ENCODE data around the gene RFPL4AL1. TPM values are rescaled to one million over a fixed set of nuclear protein-coding genes. Genes with fewer than 3 reads are reported as not detected.

The RFPL4AL1 gene
- total and polyA plus RNA-seq, 2 experiments from 2014 or later: not detected

- TF ChIP-seq EZH2phosphoT487 (IDR thresholded peaks at IDR 0.05; ENCODE audit: low read depth, severe bottlenecking, unreplicated experiment) (no peak), EZH2 (IDR thresholded peaks at IDR 0.05; ENCODE audit: borderline replicate concordance) (no peak), CTCF (IDR thresholded peaks at IDR 0.05; ENCODE audit: poor library complexity) (peak; percentile 8)
- H3K79me2 ChIP-seq: no peaks in the 10 kb centered on the region
- DNase-seq (ENCODE audit: low spot score): peak; percentile 41
- no peaks in the 10 kb centered on the region for H3K36me3 ChIP-seq (replicated peaks; ENCODE audit: insufficient read depth, low read depth)
- H4K20me1 ChIP-seq (ENCODE audit: insufficient read depth, poor library complexity, severe bottlenecking): no peaks in the 10 kb centered on the region
- H3K4me2 ChIP-seq: no peak overlapping the region
- H2AFZ ChIP-seq: no peak overlapping the region
- no peak overlapping the region for H3K4me3 ChIP-seq
- 38% methylated on average over 20 of the region's 20 CpGs for WGBS (ENCODE audit: low lambda C conversion rate, missing lambda C conversion rate)
- H3K9me3 ChIP-seq (ENCODE audit: low read depth): no peaks in the 10 kb centered on the region
- no peak overlapping the region for H3K27ac ChIP-seq
- no peaks in the 10 kb centered on the region for H3K9me2 ChIP-seq (replicated peaks; ENCODE audit: insufficient read depth)
- no peaks in the 10 kb centered on the region for H3K27me3 ChIP-seq
- no peaks in the 10 kb centered on the region for H3K4me1 ChIP-seq (ENCODE audit: insufficient read depth)
These were observed 40.6 kb downstream of the RFPL4AL1 start for GRCh38 chr19:55809381-55810058.

- no peaks in the 10 kb centered on the region for H3K9me2 ChIP-seq (replicated peaks; ENCODE audit: insufficient read depth)
- H3K27ac ChIP-seq: no peak overlapping the region
- H2AFZ ChIP-seq: no peak overlapping the region
- no peaks in the 10 kb centered on the region for H3K9me3 ChIP-seq (ENCODE audit: low read depth)
- no peak overlapping the region for H3K4me2 ChIP-seq
- H3K4me1 ChIP-seq (ENCODE audit: insufficient read depth): no peaks in the 10 kb centered on the region
- no peaks in the 10 kb centered on the region for H3K36me3 ChIP-seq (replicated peaks; ENCODE audit: insufficient read depth, low read depth)
- WGBS (ENCODE audit: low lambda C conversion rate, missing lambda C conversion rate): 64% methylated on average over 3 of the region's 3 CpGs
- no peaks in the 10 kb centered on the region for H3K27me3 ChIP-seq
- no peaks in the 10 kb centered on the region for H3K79me2 ChIP-seq
- H3K4me3 ChIP-seq: no peak overlapping the region
- no peak for DNase-seq (ENCODE audit: low spot score)
- H4K20me1 ChIP-seq (ENCODE audit: insufficient read depth, poor library complexity, severe bottlenecking): no peaks in the 10 kb centered on the region
- no peak for TF ChIP-seq EZH2 (IDR thresholded peaks at IDR 0.05; ENCODE audit: borderline replicate concordance)
- TF ChIP-seq CTCF (IDR thresholded peaks at IDR 0.05; ENCODE audit: poor library complexity): no peak
- no peak for TF ChIP-seq EZH2phosphoT487 (IDR thresholded peaks at IDR 0.05; ENCODE audit: low read depth, severe bottlenecking, unreplicated experiment)
These were observed 42.4 kb downstream of the RFPL4AL1 start for GRCh38 chr19:55811340-55811739.

GRCh38 chr19:55812449-55812848 is 43.5 kb downstream of the RFPL4AL1 start:
- Histone ChIP-seq H3K9me3 (ENCODE audit: low read depth) (no peaks in the 10 kb centered on the region), H3K4me3 (no peak overlapping the region), H3K4me1 (ENCODE audit: insufficient read depth) (no peaks in the 10 kb centered on the region), H4K20me1 (ENCODE audit: insufficient read depth, poor library complexity, severe bottlenecking) (no peaks in the 10 kb centered on the region), H3K27me3 (no peaks in the 10 kb centered on the region), H3K27ac (no peak overlapping the region), H3K79me2 (no peaks in the 10 kb centered on the region), H3K4me2 (no peak overlapping the region), H3K36me3 (replicated peaks; ENCODE audit: insufficient read depth, low read depth) (no peaks in the 10 kb centered on the region), H2AFZ (no peak overlapping the region), H3K9me2 (replicated peaks; ENCODE audit: insufficient read depth) (no peaks in the 10 kb centered on the region)
- DNase-seq (ENCODE audit: low spot score): no peak
- 34% methylated on average over 7 of the region's 7 CpGs for WGBS (ENCODE audit: low lambda C conversion rate, missing lambda C conversion rate)
- no peak for TF ChIP-seq EZH2 (IDR thresholded peaks at IDR 0.05; ENCODE audit: borderline replicate concordance)
- no peak for TF ChIP-seq EZH2phosphoT487 (IDR thresholded peaks at IDR 0.05; ENCODE audit: low read depth, severe bottlenecking, unreplicated experiment)
- no peak for TF ChIP-seq CTCF (IDR thresholded peaks at IDR 0.05; ENCODE audit: poor library complexity)

Measured in hepatocyte (in vitro differentiated cells).